Natural killer cell (primary cell): Measurements from ENCODE around the gene PPP1R16B. TPM values are rescaled to one million over a fixed set of nuclear protein-coding genes. Genes with fewer than 3 reads are reported as not detected.

ENCODE experiments used
- ATAC-seq, 3 donors: fragments of 150-1000 bp in 2 of 3; fragments of 200-7000 bp in 1 of 3; cut with Tn5 transposase; 1 replicate in 1 of 3; 2 replicates in 2 of 3; pipeline ENCODE4 v1.10.0; 2021; ENCODE audit warnings: mild to moderate bottlenecking in 2 of 3, moderate library complexity in 2 of 3
- DNase-seq, 2 donors: peaks; one replicate each; pipeline versions ENCODE4 v3.0.0 to v3.0.0-alpha.2; 2013 to 2021; ENCODE audit warnings: mixed read lengths in 1 of 2
- H3K27ac ChIP-seq: one replicate; pipeline ENCODE4 v1.5.1; 2013; ENCODE audit warnings: mild to moderate bottlenecking, low read length
- H3K27me3 ChIP-seq: one replicate; pipeline ENCODE4 v1.6.1; 2013; ENCODE audit warnings: low read length; ENCODE audit not compliant: control insufficient read depth, insufficient read depth
- H3K36me3 ChIP-seq: one replicate; pipeline ENCODE4 v1.6.1; 2013; ENCODE audit warnings: low read length; ENCODE audit not compliant: control insufficient read depth, insufficient read depth
- H3K4me1 ChIP-seq: one replicate; pipeline ENCODE4 v1.6.1; 2013; ENCODE audit warnings: low read length; ENCODE audit not compliant: control insufficient read depth, insufficient read depth
- H3K4me3 ChIP-seq: one replicate; pipeline ENCODE4 v1.5.1; 2013; ENCODE audit warnings: low read length
- H3K9me3 ChIP-seq: one replicate; pipeline ENCODE4 v1.6.1; 2013; ENCODE audit warnings: low read length; ENCODE audit not compliant: control insufficient read depth, insufficient read depth
- H3K27ac Mint-ChIP-seq, 2 donors: one replicate each; pipeline ENCODE4 v1.8.0; 2022; ENCODE audit warnings: mild to moderate bottlenecking in 2 of 2, mixed read lengths in 2 of 2, moderate library complexity in 1 of 2
- H3K27me3 Mint-ChIP-seq, 2 donors: one replicate each; pipeline ENCODE4 v1.8.0; 2022; ENCODE audit warnings: low read depth in 2 of 2, mixed read lengths in 2 of 2
- H3K36me3 Mint-ChIP-seq: one replicate; pipeline ENCODE4 v1.8.0; 2022; ENCODE audit warnings: mixed read lengths
- H3K4me1 Mint-ChIP-seq, 2 donors: one replicate each; pipeline ENCODE4 v1.8.0; 2022; ENCODE audit warnings: mixed read lengths in 2 of 2
- H3K4me3 Mint-ChIP-seq: one replicate; pipeline ENCODE4 v1.8.0; 2022; ENCODE audit warnings: mild to moderate bottlenecking, moderate library complexity, mixed read lengths
- H3K9me3 Mint-ChIP-seq, 2 donors: one replicate each; pipeline ENCODE4 v1.8.0; 2022; ENCODE audit warnings: mixed read lengths in 2 of 2
- WGBS: methylation state at CpG from one replicate; pipeline ENCODE4 v1.1.7; 2013; ENCODE audit warnings: missing lambda C conversion rate; ENCODE audit not compliant: insufficient coverage; 5-methylcytosine and 5-hydroxymethylcytosine counted together
- intact Hi-C: fragments of 100-400 bp; cut with micrococcal nuclease; formaldehyde crosslinking; loops from one replicate; pipeline ENCODE4 v1.14.2; 2022
- total RNA-seq, 4 donors: library from RNA; stranded (reverse); fragments of 120-200 nt in 1 of 4; gene quantifications; one replicate each; pipeline versions ENCODE4 v1.2.3 to v1.2.4, GENCODE V29; 2013 to 2022
- TF ChIP-seq, protein P1 (sequence below): fragments of 200-600 bp; IDR thresholded peaks from one replicate; pipeline ENCODE4 v1.8.0; 2022; ENCODE audit warnings: antibody characterized with exemption

Gene PPP1R16B
- total RNA-seq, 3 donors from 2014 or later (not counting 1 experiment from before 2014, with no cell fraction given), result 52.0 to 62.3 (median 53.7) TPM

DNA sequence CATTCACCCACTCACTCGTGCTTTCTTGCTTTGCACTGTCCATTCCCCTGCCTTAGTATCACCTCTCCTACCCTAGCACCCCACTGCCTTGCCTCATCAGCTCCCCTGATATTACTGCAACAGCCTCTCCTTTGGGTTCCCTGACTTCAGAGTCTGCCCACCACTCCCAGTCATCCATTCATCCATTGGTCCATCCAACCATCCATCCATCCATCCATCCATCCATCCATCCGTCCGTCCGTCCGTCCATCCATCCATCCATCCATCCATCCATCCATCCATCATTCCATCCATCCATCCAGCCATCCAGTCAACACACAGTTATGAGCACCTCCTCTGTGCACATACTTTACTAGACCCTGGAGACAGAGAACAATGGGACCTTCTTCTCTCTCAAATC is 97.8 kb downstream of the PPP1R16B start:
- Histone ChIP-seq H3K27me3 (no peaks in the 10 kb centered on the region), H3K36me3 (peaks cover 81% of the 10 kb centered on the region), H3K27ac (no peak overlapping the region), H3K4me1 (no peaks in the 10 kb centered on the region), H3K4me3 (no peak overlapping the region), H3K9me3 (peaks cover 3% of the 10 kb centered on the region)
- no peak for ATAC-seq
- no peak for DNase-seq
- Mint-ChIP-seq H3K27ac (peak overlapping the region in 1 of 2 donors; percentile 2), H3K4me1 (peaks cover 0 to 22% of the 10 kb centered on the region in 2 donors), H3K27me3 (no peaks in the 10 kb centered on the region), H3K36me3 (peaks cover 31% of the 10 kb centered on the region), H3K9me3 (peaks cover 0 to 3% of the 10 kb centered on the region in 2 donors), H3K4me3 (no peak overlapping the region)
- intact Hi-C loops, result no loop called here
- WGBS, result 62% methylated on average over 5 of the region's 5 CpGs
- TF ChIP-seq, protein P1, sequence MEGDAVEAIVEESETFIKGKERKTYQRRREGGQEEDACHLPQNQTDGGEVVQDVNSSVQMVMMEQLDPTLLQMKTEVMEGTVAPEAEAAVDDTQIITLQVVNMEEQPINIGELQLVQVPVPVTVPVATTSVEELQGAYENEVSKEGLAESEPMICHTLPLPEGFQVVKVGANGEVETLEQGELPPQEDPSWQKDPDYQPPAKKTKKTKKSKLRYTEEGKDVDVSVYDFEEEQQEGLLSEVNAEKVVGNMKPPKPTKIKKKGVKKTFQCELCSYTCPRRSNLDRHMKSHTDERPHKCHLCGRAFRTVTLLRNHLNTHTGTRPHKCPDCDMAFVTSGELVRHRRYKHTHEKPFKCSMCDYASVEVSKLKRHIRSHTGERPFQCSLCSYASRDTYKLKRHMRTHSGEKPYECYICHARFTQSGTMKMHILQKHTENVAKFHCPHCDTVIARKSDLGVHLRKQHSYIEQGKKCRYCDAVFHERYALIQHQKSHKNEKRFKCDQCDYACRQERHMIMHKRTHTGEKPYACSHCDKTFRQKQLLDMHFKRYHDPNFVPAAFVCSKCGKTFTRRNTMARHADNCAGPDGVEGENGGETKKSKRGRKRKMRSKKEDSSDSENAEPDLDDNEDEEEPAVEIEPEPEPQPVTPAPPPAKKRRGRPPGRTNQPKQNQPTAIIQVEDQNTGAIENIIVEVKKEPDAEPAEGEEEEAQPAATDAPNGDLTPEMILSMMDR, result no peak

- peak overlapping the region in 1 of 2 donors; percentile 68 for H3K27ac Mint-ChIP-seq
- no peak for DNase-seq
- TF ChIP-seq, protein P1, result no peak
Observed at GRCh38 chr20:38905375-38905774, 99.9 kb downstream of the PPP1R16B start.

GRCh38 chr20:38907918-38908677 is 102.6 kb downstream of the PPP1R16B start:
- no peak overlapping the region for H3K4me3 Mint-ChIP-seq
- peaks cover 0 to 21% of the 10 kb centered on the region in 2 donors for H3K4me1 Mint-ChIP-seq
- H3K27ac ChIP-seq, result no peak overlapping the region
- peak overlapping the region; percentile 24 to 44 for H3K27ac Mint-ChIP-seq
- ATAC-seq (no peak), DNase-seq (no peak)
- 97% methylated on average over 13 of the region's 13 CpGs for WGBS
- H3K36me3 Mint-ChIP-seq, result peaks cover 25% of the 10 kb centered on the region
- intact Hi-C loops, result no loop called here
- H3K9me3 Mint-ChIP-seq, result peaks cover 0 to 3% of the 10 kb centered on the region in 2 donors
- peaks cover 68% of the 10 kb centered on the region for H3K36me3 ChIP-seq
- no peaks in the 10 kb centered on the region for H3K27me3 Mint-ChIP-seq
- H3K4me3 ChIP-seq, result no peak overlapping the region
- TF ChIP-seq, protein P1, result no peak
- no peaks in the 10 kb centered on the region for H3K4me1 ChIP-seq
- no peaks in the 10 kb centered on the region for H3K27me3 ChIP-seq
- peaks cover 3% of the 10 kb centered on the region for H3K9me3 ChIP-seq

More at GRCh38 chr20:38905375-38905774, 99.9 kb downstream of the PPP1R16B start:
- Histone ChIP-seq H3K27me3 (no peaks in the 10 kb centered on the region), H3K36me3 (peaks cover 83% of the 10 kb centered on the region), H3K4me1 (no peaks in the 10 kb centered on the region), H3K9me3 (peaks cover 3% of the 10 kb centered on the region), H3K27ac (no peak overlapping the region), H3K4me3 (no peak overlapping the region)
- intact Hi-C loops, result no loop called here
- peaks cover 0 to 3% of the 10 kb centered on the region in 2 donors for H3K9me3 Mint-ChIP-seq
- peaks cover 0 to 22% of the 10 kb centered on the region in 2 donors for H3K4me1 Mint-ChIP-seq
- peak in 1 of 3 donors; percentile 46 for ATAC-seq
- H3K27me3 Mint-ChIP-seq, result no peaks in the 10 kb centered on the region
- H3K4me3 Mint-ChIP-seq, result no peak overlapping the region
- 100% methylated on average over 1 of the region's 1 CpG for WGBS
- peaks cover 31% of the 10 kb centered on the region for H3K36me3 Mint-ChIP-seq
